Calu3 (cell line): ENCODE results near the gene RNF157. TPM values are rescaled to one million over a fixed set of nuclear protein-coding genes. Genes with fewer than 3 reads are reported as not detected.

Experiments used
- BruUV-seq: library from RNA; stranded (reverse); fragments of 400-500 nt; replicated peaks from 2 replicates; lab custom pipeline; 2021; lab: Mats Ljungman, UMichigan
- CTCF ChIA-PET: fragments of 300-600 bp; sonication (Branson Sonifier 250); formaldehyde crosslinking; loops from one replicate; lab custom pipeline; 2022; ENCODE audit warnings: antibody characterized with exemption; lab: Charles Lee
- DNase-seq: peaks from one replicate; pipeline ENCODE4 v3.0.0; 2022
- H3K27ac Mint-ChIP-seq: one replicate; pipeline ENCODE4 v1.8.0; 2022; ENCODE audit warnings: mixed read lengths; ENCODE audit not compliant: unreplicated experiment
- H3K27me3 Mint-ChIP-seq: one replicate; pipeline ENCODE4 v1.8.0; 2022; ENCODE audit warnings: mixed read lengths; ENCODE audit not compliant: unreplicated experiment
- H3K36me3 Mint-ChIP-seq: one replicate; pipeline ENCODE4 v1.8.0; 2022; ENCODE audit warnings: mild to moderate bottlenecking, moderate library complexity, mixed read lengths; ENCODE audit not compliant: insufficient read depth, unreplicated experiment
- H3K4me1 Mint-ChIP-seq: one replicate; pipeline ENCODE4 v1.8.0; 2022; ENCODE audit warnings: mild to moderate bottlenecking, low read depth, mixed read lengths; ENCODE audit not compliant: unreplicated experiment
- H3K4me3 Mint-ChIP-seq: one replicate; pipeline ENCODE4 v1.8.0; 2022; ENCODE audit warnings: mild to moderate bottlenecking, low read depth, moderate library complexity, mixed read lengths; ENCODE audit not compliant: unreplicated experiment
- H3K9me3 Mint-ChIP-seq: one replicate; pipeline ENCODE4 v1.8.0; 2022; ENCODE audit warnings: low read depth, mixed read lengths; ENCODE audit not compliant: unreplicated experiment
- CTCF ChIP-seq: fragments of 200-600 bp; IDR thresholded peaks from one replicate; pipeline ENCODE4 v1.8.0; 2022; ENCODE audit warnings: antibody characterized with exemption; ENCODE audit not compliant: unreplicated experiment
- intact Hi-C: fragments of 100-400 bp; cut with micrococcal nuclease; formaldehyde crosslinking; loops from one replicate; pipeline ENCODE4 v1.10.0; 2022; ENCODE audit not compliant: unreplicated experiment
- total RNA-seq: library from RNA; stranded (reverse); gene quantifications from 2 replicates; pipeline ENCODE4 v1.2.3, GENCODE V29; 2022

Gene RNF157
- total RNA-seq, 1 experiment from 2014 or later, result 17.6 TPM

- intact Hi-C loops, result no loop called here
- Mint-ChIP-seq H3K27ac (no peak overlapping the region), H3K36me3 (no peaks in the 10 kb centered on the region), H3K27me3 (no peaks in the 10 kb centered on the region), H3K4me1 (no peaks in the 10 kb centered on the region), H3K9me3 (no peaks in the 10 kb centered on the region), H3K4me3 (no peak overlapping the region)
- CTCF ChIA-PET, result interaction anchor here (0.8 to 5.6 kb wide), 3 partner anchors 12 to 155 kb away, joined by 3 to 36 read pairs (median 6); no protein-coding TSS in a partner anchor
- DNase-seq, result no peak
- peak; percentile 20 for TF ChIP-seq CTCF
- no TSS peak for BruUV-seq
Observed at GRCh38 chr17:76124582-76125390, 115.5 kb downstream of the RNF157 start.

DNA sequence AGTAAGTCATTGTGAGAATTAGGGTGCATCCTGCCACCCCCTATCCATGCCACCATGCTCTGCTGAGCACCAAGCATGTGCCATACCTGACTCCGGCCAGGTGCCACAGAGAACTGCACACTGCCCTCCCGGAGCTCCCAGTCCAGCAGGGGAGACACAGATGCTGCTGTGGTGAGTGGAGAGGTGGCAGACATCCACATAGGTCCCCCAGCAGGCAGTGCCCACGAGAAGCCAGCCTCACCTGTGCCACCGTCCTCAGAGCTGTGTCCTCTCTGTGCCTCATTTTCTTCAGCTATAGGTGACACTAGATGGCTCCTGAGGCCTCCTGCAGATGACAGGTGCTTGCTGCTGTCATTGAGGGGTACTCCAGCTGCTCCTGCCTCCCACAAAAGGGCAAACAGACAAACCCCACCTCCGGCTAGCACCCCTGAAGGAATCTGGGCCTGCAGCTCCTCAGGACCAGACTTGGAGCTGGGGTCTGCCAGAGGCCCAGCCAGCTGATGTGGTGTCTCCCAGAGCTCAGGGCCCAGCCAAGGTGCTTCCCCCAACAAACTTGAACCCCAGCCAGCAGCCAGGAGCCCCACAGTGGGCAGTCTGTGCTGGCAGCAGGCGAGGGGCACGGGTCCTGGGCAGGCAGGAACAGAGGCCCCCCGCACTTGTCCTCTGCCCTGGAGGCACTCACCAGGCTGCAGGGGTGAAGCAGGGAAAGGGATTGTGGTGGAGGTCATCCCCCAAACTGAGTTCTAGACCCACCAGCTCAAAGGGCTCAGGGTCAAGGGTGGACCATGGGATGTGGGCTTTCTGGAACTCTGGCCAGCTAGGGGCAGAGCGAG is 116.3 kb downstream of the RNF157 start:
- Mint-ChIP-seq H3K4me3 (no peak overlapping the region), H3K4me1 (no peaks in the 10 kb centered on the region), H3K9me3 (no peaks in the 10 kb centered on the region), H3K27me3 (no peaks in the 10 kb centered on the region), H3K36me3 (no peaks in the 10 kb centered on the region), H3K27ac (no peak overlapping the region)
- CTCF ChIA-PET, result interaction anchor here (0.5 to 5.6 kb wide), 6 partner anchors 54 to 185 kb away, joined by 3 to 36 read pairs (median 6); no protein-coding TSS in a partner anchor
- DNase-seq, result no peak
- TF ChIP-seq CTCF, result no peak
- BruUV-seq, result no TSS peak
- intact Hi-C loops, result loop anchor here (2.0 kb wide), 1 partner anchor 155 kb away; no protein-coding TSS in a partner anchor

DNA sequence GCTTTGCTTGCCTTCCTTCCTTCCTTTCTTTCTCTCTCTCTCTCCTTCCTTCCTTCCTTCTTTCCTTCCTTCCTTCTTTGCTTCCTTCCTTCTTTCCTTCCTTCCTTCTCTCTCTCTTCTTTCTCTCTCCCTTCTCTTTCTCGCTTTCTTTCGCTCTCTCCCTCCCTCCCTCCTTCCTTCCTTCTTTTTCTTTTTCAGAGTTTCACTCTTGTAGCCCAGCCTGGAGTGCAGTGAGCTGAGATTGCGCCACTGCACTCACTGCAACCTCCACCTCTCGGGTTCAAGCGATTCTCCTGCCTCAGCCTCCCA is 117.1 kb downstream of the RNF157 start:
- no peak for TF ChIP-seq CTCF
- Mint-ChIP-seq H3K9me3 (no peaks in the 10 kb centered on the region), H3K36me3 (no peaks in the 10 kb centered on the region), H3K4me1 (no peaks in the 10 kb centered on the region), H3K27ac (no peak overlapping the region), H3K4me3 (no peak overlapping the region), H3K27me3 (no peaks in the 10 kb centered on the region)
- CTCF ChIA-PET, result interaction anchor here (0.6 to 5.6 kb wide), 4 partner anchors 49 to 157 kb away, joined by 3 to 36 read pairs (median 6); no protein-coding TSS in a partner anchor
- intact Hi-C loops, result loop anchor here (2.0 kb wide), 1 partner anchor 156 kb away; no protein-coding TSS in a partner anchor
- BruUV-seq, result no TSS peak
- DNase-seq, result no peak

DNA sequence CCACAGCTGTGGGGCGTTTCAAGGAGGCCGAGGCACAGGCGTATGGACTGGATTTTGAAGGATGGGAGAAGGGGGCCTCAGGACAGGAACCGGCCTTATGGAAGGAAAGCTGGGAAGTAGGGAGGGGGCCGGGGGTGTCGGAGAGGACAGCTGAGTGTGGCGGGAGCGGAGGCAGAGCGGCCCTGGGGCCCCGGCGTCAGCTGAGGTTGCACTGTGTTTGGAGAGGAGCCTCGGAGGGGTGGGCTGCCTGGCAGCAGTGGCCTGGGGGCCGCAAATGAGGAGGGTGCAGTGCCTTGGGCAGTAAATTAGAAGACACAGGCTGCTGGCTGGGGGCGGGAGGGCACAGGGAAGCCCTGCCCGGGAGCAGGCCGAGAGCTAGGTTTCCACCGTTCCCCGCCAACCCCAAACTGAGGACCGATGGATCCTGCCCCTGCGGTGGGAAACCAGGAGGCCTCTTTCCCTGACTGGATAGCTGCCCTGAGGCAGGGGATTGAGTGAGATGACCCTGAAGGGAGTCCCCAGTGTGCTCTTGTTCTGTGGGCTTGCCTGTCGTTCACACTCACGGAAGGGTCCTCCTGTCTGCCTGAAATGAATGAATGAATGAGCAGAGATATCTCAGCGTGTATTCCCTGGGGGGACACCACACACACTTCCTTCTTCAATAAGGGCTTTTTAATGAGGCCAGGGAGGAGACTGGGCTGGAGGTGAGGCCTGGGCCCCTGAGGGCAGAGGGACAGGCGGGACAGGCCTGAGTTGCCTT is 117.7 kb downstream of the RNF157 start:
- Mint-ChIP-seq H3K4me1 (no peaks in the 10 kb centered on the region), H3K27me3 (no peaks in the 10 kb centered on the region), H3K9me3 (no peaks in the 10 kb centered on the region), H3K27ac (no peak overlapping the region), H3K4me3 (no peak overlapping the region), H3K36me3 (no peaks in the 10 kb centered on the region)
- CTCF ChIA-PET, result interaction anchor here (0.6 to 5.6 kb wide), 6 partner anchors 10 to 164 kb away, joined by 3 to 36 read pairs (median 6); no protein-coding TSS in a partner anchor
- TF ChIP-seq CTCF, result no peak
- intact Hi-C loops, result loop anchor here (2.0 kb wide), 1 partner anchor 156 kb away; no protein-coding TSS in a partner anchor
- no TSS peak for BruUV-seq
- no peak for DNase-seq
